H1 (cell line): ENCODE results near the gene PDZD2. TPM values are rescaled to one million over a fixed set of nuclear protein-coding genes. Genes with fewer than 3 reads are reported as not detected.

ENCODE experiments used
- CTCF ChIA-PET: fragments of 300-600 bp; sonication (Branson Sonifier 250); formaldehyde crosslinking; loops from one replicate; lab custom pipeline; 2021; ENCODE audit not compliant: partially characterized antibody; lab: Charles Lee
- POLR2A ChIA-PET: fragments of 300-600 bp; sonication (Branson Sonifier 250); formaldehyde crosslinking; loops from one replicate; lab custom pipeline; 2021; ENCODE audit warnings: inconsistent platforms; ENCODE audit not compliant: partially characterized antibody; lab: Charles Lee
- DNase-seq, 2 experiments: peaks; one replicate each; pipeline versions ENCODE4 v3.0.0 to v3.0.0-alpha.2; 2010 to 2022; ENCODE audit warnings: low spot score in 2 of 2, low read depth in 1 of 2, mixed read lengths in 1 of 2
- FAIRE-seq: peaks from 2 replicates; lab custom pipeline; 2011; peaks lifted over from hg19 to GRCh38; lab: Jason Lieb, UNC
- H2AFZ ChIP-seq: 2 replicates; pipeline ENCODE4 v1.8.1; 2012; ENCODE audit warnings: low read length, inconsistent platforms
- H2AK5ac ChIP-seq: 2 replicates; pipeline ENCODE4 v1.6.1; 2013; ENCODE audit warnings: low read depth, low read length
- H2BK120ac ChIP-seq: replicated peaks from 2 replicates; pipeline ENCODE3; 2013; ENCODE audit warnings: low read depth, low read length, inconsistent platforms
- H2BK12ac ChIP-seq: 2 replicates; pipeline ENCODE4 v1.6.1; 2013; ENCODE audit warnings: low read depth, low read length
- H2BK15ac ChIP-seq: 2 replicates; pipeline ENCODE4 v1.6.1; 2013; ENCODE audit warnings: low read length
- H2BK20ac ChIP-seq: 2 replicates; pipeline ENCODE4 v1.6.1; 2013; ENCODE audit warnings: low read length
- H2BK5ac ChIP-seq: 2 replicates; pipeline ENCODE4 v1.6.1; 2013; ENCODE audit warnings: low read depth, low read length
- H3K14ac ChIP-seq: 2 replicates; pipeline ENCODE4 v1.6.1; 2013; ENCODE audit warnings: inconsistent platforms; ENCODE audit not compliant: insufficient read length
- H3K18ac ChIP-seq: 2 replicates; pipeline ENCODE4 v1.6.1; 2013; ENCODE audit warnings: low read length; ENCODE audit errors: extremely low read depth
- H3K23ac ChIP-seq: 2 replicates; pipeline ENCODE4 v1.6.1; 2013; ENCODE audit warnings: inconsistent platforms; ENCODE audit not compliant: insufficient read length
- H3K23me2 ChIP-seq: 2 replicates; pipeline ENCODE4 v1.6.1; 2013; ENCODE audit warnings: low read depth, low read length
- H3K27ac ChIP-seq: 2 replicates; pipeline ENCODE4 v1.6.1; 2011; ENCODE audit warnings: low read depth, low read length, inconsistent platforms
- H3K27me3 ChIP-seq, 4 experiments: replicated peaks in 1 of 4; 1 replicate in 1 of 4; 2 replicates in 3 of 4; pipeline versions ENCODE4 v1.6.1 to v1.8.1; 2011 to 2013; ENCODE audit warnings: low read length in 3 of 4, mild to moderate bottlenecking in 3 of 4, inconsistent platforms in 2 of 4, mixed read lengths in 2 of 4, moderate library complexity in 1 of 4; ENCODE audit not compliant: control insufficient read depth in 3 of 4, insufficient read depth in 3 of 4; ENCODE audit errors: extremely low read depth in 1 of 4
- H3K36me3 ChIP-seq, 4 experiments: 2 replicates each; pipeline versions ENCODE4 v1.6.1 to v1.8.1; 2011 to 2013; ENCODE audit warnings: mild to moderate bottlenecking in 4 of 4, low read length in 3 of 4, moderate library complexity in 2 of 4, control low read depth in 1 of 4, inconsistent platforms in 1 of 4; ENCODE audit not compliant: insufficient read depth in 4 of 4, control insufficient read depth in 2 of 4
- H3K4ac ChIP-seq: replicated peaks from 2 replicates; pipeline ENCODE3; 2013; ENCODE audit warnings: low read length, low read depth, mixed read lengths, inconsistent platforms; ENCODE audit not compliant: insufficient read length
- H3K4me1 ChIP-seq, 4 experiments: replicated peaks in 1 of 4; 1 replicate in 1 of 4; 2 replicates in 3 of 4; pipeline versions ENCODE4 v1.6.1 to v1.8.1; 2011 to 2013; ENCODE audit warnings: low read length in 3 of 4, inconsistent platforms in 2 of 4, mixed read lengths in 1 of 4; ENCODE audit not compliant: insufficient read depth in 4 of 4, control insufficient read depth in 3 of 4
- H3K4me2 ChIP-seq, 2 experiments: 2 replicates each; pipeline versions ENCODE4 v1.6.1 to v1.8.1; 2011 to 2013; ENCODE audit warnings: low read depth in 2 of 2, low read length in 2 of 2, control low read depth in 1 of 2, inconsistent platforms in 1 of 2, mild to moderate bottlenecking in 1 of 2; ENCODE audit not compliant: insufficient read depth in 1 of 2
- H3K4me3 ChIP-seq, 4 experiments: fragments of 200-600, 300-600 bp in 1 of 4; sonication (generic), shearing (Covaris generic), sonication (Bioruptor Twin) in 1 of 4; 2 replicates each; pipeline versions ENCODE4 v1.5.1 to v1.8.1; 2011 to 2016; ENCODE audit warnings: low read length in 4 of 4, low read depth in 3 of 4, control low read depth in 2 of 4, inconsistent platforms in 2 of 4, mild to moderate bottlenecking in 2 of 4, mixed read lengths in 1 of 4, moderate library complexity in 1 of 4; ENCODE audit not compliant: insufficient read depth in 2 of 4; ENCODE audit errors: extremely low read depth in 1 of 4
- H3K56ac ChIP-seq: replicated peaks from 2 replicates; pipeline ENCODE3; 2013; ENCODE audit warnings: low read depth, mild to moderate bottlenecking, mixed read lengths, low read length, inconsistent platforms; ENCODE audit not compliant: insufficient read length
- H3K79me1 ChIP-seq: 2 replicates; pipeline ENCODE4 v1.6.1; 2013; ENCODE audit warnings: low read depth, low read length, control low read depth
- H3K79me2 ChIP-seq, 2 experiments: 2 replicates each; pipeline versions ENCODE4 v1.6.1 to v1.8.1; 2012 to 2013; ENCODE audit warnings: low read length in 2 of 2, mild to moderate bottlenecking in 2 of 2, inconsistent platforms in 1 of 2; ENCODE audit not compliant: insufficient read depth in 2 of 2, control insufficient read depth in 1 of 2
- H3K9ac ChIP-seq, 4 experiments: replicated peaks in 1 of 4; 1 replicate in 1 of 4; 2 replicates in 3 of 4; pipeline versions ENCODE4 v1.6.1 to v1.8.1; 2011 to 2013; ENCODE audit warnings: low read depth in 3 of 4, low read length in 3 of 4, control low read depth in 2 of 4, mild to moderate bottlenecking in 2 of 4, moderate library complexity in 2 of 4, inconsistent platforms in 1 of 4; ENCODE audit errors: extremely low read depth in 1 of 4
- H3K9me3 ChIP-seq, 2 experiments: 2 replicates each; pipeline versions ENCODE4 v1.6.1 to v1.8.1; 2012 to 2013; ENCODE audit warnings: mild to moderate bottlenecking in 2 of 2, moderate library complexity in 2 of 2, control low read depth in 1 of 2, inconsistent platforms in 1 of 2, low read depth in 1 of 2, low read length in 1 of 2, mixed read lengths in 1 of 2; ENCODE audit not compliant: insufficient read depth in 2 of 2
- H4K20me1 ChIP-seq, 2 experiments: replicated peaks in 1 of 2; 2 replicates each; pipeline versions ENCODE3 to v1.8.1; 2011 to 2013; ENCODE audit warnings: inconsistent platforms in 2 of 2, low read length in 2 of 2, mild to moderate bottlenecking in 1 of 2; ENCODE audit not compliant: insufficient read depth in 2 of 2, control insufficient read depth in 1 of 2
- H4K5ac ChIP-seq: 2 replicates; pipeline ENCODE4 v1.6.1; 2013; ENCODE audit warnings: low read length, low read depth, mixed read lengths, inconsistent platforms; ENCODE audit not compliant: insufficient read length
- H4K8ac ChIP-seq: 2 replicates; pipeline ENCODE4 v1.8.0; 2013; ENCODE audit warnings: mild to moderate bottlenecking, moderate library complexity, low read length, inconsistent platforms; ENCODE audit not compliant: insufficient read depth; ENCODE audit errors: extremely low read depth
- H4K91ac ChIP-seq: replicated peaks from 2 replicates; pipeline ENCODE3; 2013; ENCODE audit warnings: low read length, mixed read lengths, inconsistent platforms; ENCODE audit not compliant: insufficient read length
- KDM4A ChIP-seq: IDR thresholded peaks from one replicate; pipeline ENCODE4 v1.7.1; 2012; ENCODE audit warnings: low read depth, mild to moderate bottlenecking, moderate library complexity, low read length, inconsistent platforms; ENCODE audit not compliant: severe bottlenecking
- SIN3A ChIP-seq, 2 experiments: IDR thresholded peaks in 1 of 2; conservative IDR thresholded peaks in 1 of 2; 2 replicates each; pipeline ENCODE4 v1.6.1; 2011 to 2012; ENCODE audit warnings: low read length in 2 of 2, improper control_type of control experiment in 1 of 2, low read depth in 1 of 2, mild to moderate bottlenecking in 1 of 2
- WGBS, 2 experiments: shearing (Covaris generic) in 1 of 2; methylation state at CpG; one replicate each; pipeline versions ENCODE4 v1.1.6 to v1.1.7; 2013 to 2015; ENCODE audit warnings: low lambda C conversion rate in 2 of 2, mixed read lengths in 2 of 2, inconsistent platforms in 1 of 2, low coverage in 1 of 2, missing lambda C conversion rate in 1 of 2; ENCODE audit not compliant: insufficient replicate concordance in 2 of 2, insufficient coverage in 1 of 2, insufficient read length in 1 of 2; ENCODE audit errors: extremely low coverage in 1 of 2, missing lambda C conversion rate in 1 of 2; 5-methylcytosine and 5-hydroxymethylcytosine counted together
- polyA plus RNA-seq, 7 experiments: library from polyadenylated mRNA; depleted of rRNA in 3 of 7; stranded (reverse) in 5 of 7; unstranded in 2 of 7; fragments of >200 nt in 5 of 7; fragments of 200-250 nt in 2 of 7; gene quantifications; 1 replicate in 5 of 7; 2 replicates in 1 of 7; 4 replicates in 1 of 7; pipeline versions ENCODE4 v1.2.1 to v1.2.3, GENCODE V29; 2011 to 2013; ENCODE audit warnings: missing spikeins in 2 of 7, mixed read lengths in 2 of 7
- total RNA-seq: library from RNA; stranded (reverse); fragmentation: NEBNext Ultra II Directional; extraction: Animal tissue kit (Norgen Biotek cat#: 25700); gene quantifications from 2 replicates; pipeline ENCODE4 v1.2.1, GENCODE V29; 2021

Gene PDZD2
- total and polyA plus RNA-seq, 2 of the 8 experiments (the other 6 are each of a cell fraction or from before 2014, with no cell fraction given), result 1.2 to 6.8 TPM

DNA sequence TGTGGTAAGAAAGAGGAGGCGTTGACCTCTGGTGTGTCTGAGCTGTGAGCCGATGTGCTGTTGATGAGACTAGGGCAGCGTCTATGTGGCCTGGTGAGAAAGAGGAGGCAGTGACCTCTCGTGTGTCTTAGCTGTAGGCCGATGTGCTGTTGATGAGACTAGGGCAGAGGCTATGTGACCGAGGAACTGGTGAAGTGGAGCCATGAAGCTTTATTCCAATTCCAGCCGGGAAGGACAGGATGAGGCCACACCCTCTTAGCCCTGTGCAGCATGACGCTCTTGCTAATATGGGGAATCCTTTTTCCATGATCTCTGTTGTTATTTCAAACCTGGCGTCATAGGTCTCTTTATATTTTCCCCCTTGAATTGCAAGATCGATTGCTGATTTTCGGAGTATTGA, 362.8 kb downstream of the PDZD2 start:
- ChIA-PET POLR2A (interaction anchor here (1.0 kb wide), 1 partner anchor 25 kb away, joined by 4 read pairs; no protein-coding TSS in a partner anchor), CTCF (interaction anchor here (1.1 to 2.9 kb wide), 2 partner anchors 11 to 73 kb away, joined by 7 to 10 read pairs; no protein-coding TSS in a partner anchor)
- H2AFZ ChIP-seq, result no peak overlapping the region
- no peak overlapping the region for H3K4me3 ChIP-seq
- H3K9ac ChIP-seq, result no peak overlapping the region
- no peak overlapping the region for H3K23ac ChIP-seq
- H2BK12ac ChIP-seq, result no peak overlapping the region
- no peaks in the 10 kb centered on the region for H3K27me3 ChIP-seq
- peaks cover 7% of the 10 kb centered on the region; the same call in 1 of the 2 replicates for H3K79me1 ChIP-seq
- peaks cover 0 to 8% of the 10 kb centered on the region in 2 experiments for H4K20me1 ChIP-seq
- no peak overlapping the region for H3K14ac ChIP-seq
- no peak overlapping the region for H3K4ac ChIP-seq
- FAIRE-seq, result no peak
- TF ChIP-seq KDM4A, result no peak
- no peak for TF ChIP-seq SIN3A (conservative IDR thresholded peaks at IDR 0.05 in 1 of 2, IDR thresholded peaks at IDR 0.05 in 1 of 2; ENCODE audit: low read depth in 1 of 2, low read length in 2 of 2)
- H2AK5ac ChIP-seq, result no peak overlapping the region
- no peak overlapping the region for H4K8ac ChIP-seq
- no peak overlapping the region; the same call in 1 of the 2 replicates for H3K27ac ChIP-seq
- no peak overlapping the region for H4K5ac ChIP-seq
- H2BK15ac ChIP-seq, result peak overlapping the region; percentile 54; the same call in 1 of the 2 replicates
- no peaks in the 10 kb centered on the region for H3K36me3 ChIP-seq
- H3K9me3 ChIP-seq, result no peaks in the 10 kb centered on the region
- H3K4me1 ChIP-seq, result peaks cover 0 to 4% (median 0%) of the 10 kb centered on the region in 4 experiments; a peak in 3 of 7 replicates
- peaks cover 11% of the 10 kb centered on the region; the same call in 1 of the 2 replicates for H3K23me2 ChIP-seq
- H3K56ac ChIP-seq, result no peak overlapping the region
- no peak overlapping the region for H2BK20ac ChIP-seq
- H3K79me2 ChIP-seq, result no peaks in the 10 kb centered on the region
- DNase-seq, result no peak
- H3K4me2 ChIP-seq, result no peak overlapping the region
- 86% methylated on average over 11 of the region's 11 CpGs; no CpG with 5 or more reads in 1 of the 2 experiments for WGBS, 2 experiments
- H2BK120ac ChIP-seq, result no peak overlapping the region
- H2BK5ac ChIP-seq, result no peak overlapping the region; the same call in 1 of the 2 replicates
- H3K18ac ChIP-seq, result no peak overlapping the region
- H4K91ac ChIP-seq, result no peak overlapping the region
